Osteoblast (primary cell): ENCODE measurements around the gene SMARCE1. TPM values are rescaled to one million over a fixed set of nuclear protein-coding genes. Genes with fewer than 3 reads are reported as not detected.

Experiments
- DNase-seq: peaks from one replicate; pipeline ENCODE4 v3.0.0; 2011; ENCODE audit warnings: low spot score, mixed read lengths; ENCODE audit not compliant: insufficient read length; ENCODE audit errors: missing footprints
- H2AFZ ChIP-seq: 2 replicates; pipeline ENCODE4 v1.6.0; 2011; ENCODE audit warnings: mild to moderate bottlenecking, low read length
- H3K27ac ChIP-seq: 2 replicates; pipeline ENCODE4 v1.5.1; 2011; ENCODE audit warnings: mild to moderate bottlenecking, low read depth, low read length, moderate library complexity
- H3K27me3 ChIP-seq: 2 replicates; pipeline ENCODE4 v1.6.0; 2012; ENCODE audit warnings: mild to moderate bottlenecking, control low read depth, inconsistent platforms, low read length, moderate library complexity; ENCODE audit not compliant: insufficient read depth
- H3K36me3 ChIP-seq: 2 replicates; pipeline ENCODE4 v1.5.1; 2011; ENCODE audit warnings: mild to moderate bottlenecking, low read length, control low read depth, moderate library complexity; ENCODE audit not compliant: insufficient read depth
- H3K4me1 ChIP-seq: 2 replicates; pipeline ENCODE4 v1.5.1; 2011; ENCODE audit warnings: mild to moderate bottlenecking, low read length, control low read depth, moderate library complexity; ENCODE audit not compliant: insufficient read depth
- H3K4me2 ChIP-seq: 2 replicates; pipeline ENCODE4 v1.6.0; 2011; ENCODE audit warnings: mild to moderate bottlenecking, low read length; ENCODE audit not compliant: insufficient read depth
- H3K4me3 ChIP-seq: fragments of 200-600 bp; sonication (generic); 3 replicates; pipeline ENCODE4 v1.5.1; 2012; ENCODE audit warnings: mild to moderate bottlenecking, low read length, inconsistent platforms; ENCODE audit not compliant: insufficient read depth
- H3K79me2 ChIP-seq: 2 replicates; pipeline ENCODE4 v1.6.0; 2012; ENCODE audit warnings: mild to moderate bottlenecking, low read length, control low read depth, inconsistent platforms; ENCODE audit not compliant: insufficient read depth
- H3K9me3 ChIP-seq: 2 replicates; pipeline ENCODE4 v1.5.1; 2011; ENCODE audit warnings: low read depth, low read length, control low read depth
- H4K20me1 ChIP-seq: 2 replicates; pipeline ENCODE4 v1.6.0; 2012; ENCODE audit warnings: mild to moderate bottlenecking, low read length, control low read depth; ENCODE audit not compliant: insufficient read depth
- CTCF ChIP-seq: IDR thresholded peaks from 2 replicates; pipeline ENCODE4 v1.5.1; 2011; ENCODE audit warnings: mild to moderate bottlenecking, low read depth, low read length, moderate library complexity; ENCODE audit errors: extremely low read depth
- total RNA-seq: library from RNA; depleted of rRNA; stranded (reverse); fragments of >200 nt; gene quantifications from 2 replicates; pipeline ENCODE4 v1.2.3, GENCODE V29; 2012

The SMARCE1 gene
- total RNA-seq, 1 donor: 101 TPM

DNA sequence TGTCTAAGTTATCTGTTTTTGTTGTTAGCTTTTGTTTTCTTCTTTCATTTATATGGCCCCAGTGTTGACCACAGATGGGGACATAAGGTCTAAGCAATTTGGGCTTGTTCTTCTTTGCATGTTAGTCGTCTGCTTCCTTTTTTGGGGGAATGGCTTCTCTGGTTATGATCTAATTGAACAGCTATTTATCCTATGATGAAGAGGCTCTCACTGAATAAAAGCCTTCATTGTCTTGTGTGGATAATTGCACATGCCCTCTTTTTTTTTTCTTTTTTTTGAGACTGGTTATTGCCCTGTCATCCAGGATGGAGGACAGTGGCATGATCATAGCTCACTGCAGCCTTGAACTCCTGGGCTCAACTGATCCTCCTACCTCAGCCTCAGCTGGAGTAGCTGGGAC lies 13.7 kb downstream of the SMARCE1 start:
- Histone ChIP-seq H3K9me3 (no peaks in the 10 kb centered on the region), H3K27ac (no peak overlapping the region), H3K36me3 (peaks cover 85% of the 10 kb centered on the region), H3K4me2 (no peak overlapping the region), H4K20me1 (peaks cover 8% of the 10 kb centered on the region), H3K27me3 (no peaks in the 10 kb centered on the region), H3K79me2 (peaks cover 11% of the 10 kb centered on the region), H3K4me1 (no peaks in the 10 kb centered on the region), H3K4me3 (no peak overlapping the region), H2AFZ (no peak overlapping the region)
- no peak for DNase-seq
- TF ChIP-seq CTCF: no peak

DNA sequence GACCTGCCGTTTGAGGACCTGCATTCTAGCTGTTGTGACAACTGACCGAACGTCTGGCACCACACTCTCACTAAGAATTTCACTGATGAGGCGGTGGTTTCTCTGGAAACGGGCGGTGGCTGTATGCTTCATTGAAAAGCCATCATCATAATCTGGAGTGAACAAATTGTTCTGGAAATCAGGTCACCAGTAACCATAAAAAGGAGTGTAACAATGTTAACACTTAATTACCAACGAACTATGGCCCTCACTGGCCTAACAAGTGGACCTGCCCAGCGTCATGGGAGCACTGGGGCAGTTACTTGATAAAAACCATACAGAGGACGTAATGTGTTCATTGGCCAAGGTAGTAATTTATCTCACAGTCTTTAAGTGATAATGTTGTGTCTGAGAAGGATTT lies 15.4 kb downstream of the SMARCE1 start:
- H3K4me3 ChIP-seq: no peak overlapping the region
- no peak for DNase-seq
- H3K36me3 ChIP-seq: peaks cover 85% of the 10 kb centered on the region
- no peaks in the 10 kb centered on the region for H3K4me1 ChIP-seq
- no peaks in the 10 kb centered on the region for H3K27me3 ChIP-seq
- TF ChIP-seq CTCF: no peak
- no peak overlapping the region for H3K27ac ChIP-seq
- no peaks in the 10 kb centered on the region for H3K79me2 ChIP-seq
- no peak overlapping the region for H3K4me2 ChIP-seq
- peaks cover 2% of the 10 kb centered on the region for H4K20me1 ChIP-seq
- no peaks in the 10 kb centered on the region for H3K9me3 ChIP-seq
- H2AFZ ChIP-seq: no peak overlapping the region

DNA sequence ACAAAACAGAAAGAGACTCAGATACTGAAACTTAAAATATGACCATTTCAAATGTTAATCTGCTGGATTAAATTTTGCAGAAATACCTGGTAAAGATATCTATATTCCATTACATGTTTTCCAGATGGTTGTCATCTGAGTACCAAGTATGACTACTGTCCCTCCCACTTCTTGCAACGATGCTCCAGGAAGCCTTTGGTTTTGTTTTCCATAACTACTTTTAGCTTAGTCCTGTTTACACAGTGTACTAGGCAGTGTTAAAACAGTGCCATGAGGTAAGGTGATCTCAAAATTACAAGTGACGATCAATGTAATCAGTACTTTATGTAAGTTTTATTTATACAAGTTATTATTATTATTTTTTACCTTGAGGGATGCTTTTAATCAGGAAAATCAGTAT lies 17.8 kb downstream of the SMARCE1 start:
- Histone ChIP-seq H3K79me2 (no peaks in the 10 kb centered on the region), H3K9me3 (no peaks in the 10 kb centered on the region), H3K36me3 (peaks cover 61% of the 10 kb centered on the region), H2AFZ (no peak overlapping the region), H3K4me1 (no peaks in the 10 kb centered on the region), H4K20me1 (peaks cover 2% of the 10 kb centered on the region), H3K4me3 (no peak overlapping the region), H3K27me3 (no peaks in the 10 kb centered on the region), H3K27ac (no peak overlapping the region), H3K4me2 (no peak overlapping the region)
- no peak for TF ChIP-seq CTCF
- no peak for DNase-seq

DNA sequence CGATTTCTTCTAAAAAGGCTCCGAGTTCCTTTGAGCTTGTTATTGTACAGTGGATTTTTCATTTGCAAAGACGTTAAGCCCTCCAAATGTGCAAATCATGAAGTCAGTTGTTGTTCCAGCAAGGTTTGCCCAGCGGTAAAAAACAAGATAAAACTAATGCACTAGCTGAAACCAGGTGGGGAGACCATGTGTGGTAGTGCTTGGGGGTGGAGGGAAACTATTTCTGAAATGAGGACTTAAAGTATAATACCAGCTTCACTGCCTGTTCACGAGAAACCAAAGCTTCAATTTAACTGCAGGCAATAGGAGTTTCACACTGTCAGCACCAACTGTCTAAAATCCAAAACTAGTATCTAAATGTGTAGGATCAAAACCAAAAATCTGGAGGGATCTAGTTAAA lies 22.3 kb downstream of the SMARCE1 start:
- Histone ChIP-seq H3K79me2 (no peaks in the 10 kb centered on the region), H3K27me3 (peaks cover 10% of the 10 kb centered on the region), H4K20me1 (peaks cover under 1% of the 10 kb centered on the region), H3K27ac (no peak overlapping the region), H3K4me2 (no peak overlapping the region), H3K4me3 (no peak overlapping the region), H3K9me3 (no peaks in the 10 kb centered on the region), H2AFZ (no peak overlapping the region), H3K36me3 (peaks cover 23% of the 10 kb centered on the region), H3K4me1 (no peaks in the 10 kb centered on the region)
- no peak for DNase-seq
- TF ChIP-seq CTCF: no peak
